Measurements from ENCODE around the gene RINL.
"Not testable (repeated sequence)": the region's sequence is repeated elsewhere in the genome, so short reads cannot be mapped to it uniquely, and the experiment has no call there.

Gene RINL

GRCh38 chr19:38879400-38879751 is 1.3 kb upstream of the RINL start:
- in situ Hi-C loops (cut with HindIII; ENCODE audit: low sequenced_read_pairs): no loop called here

- in situ Hi-C loops (cut with HindIII; ENCODE audit: low sequenced_read_pairs): no loop called here
Observed at GRCh38 chr19:38878575-38879399, 712 bp upstream of the RINL start.

- in situ Hi-C loops (cut with HindIII; ENCODE audit: low sequenced_read_pairs): no loop called here
Observed at GRCh38 chr19:38875656-38876395, 2.2 kb downstream of the RINL start.

- in situ Hi-C loops (cut with HindIII; ENCODE audit: low sequenced_read_pairs): not testable (repeated sequence)
Observed at GRCh38 chr19:38873400-38873799, 4.7 kb downstream of the RINL start.

- in situ Hi-C loops (cut with HindIII; ENCODE audit: low sequenced_read_pairs): no loop called here
Observed at GRCh38 chr19:38870612-38871011, 7.5 kb downstream of the RINL start.

- in situ Hi-C loops (cut with HindIII; ENCODE audit: low sequenced_read_pairs): no loop called here
Observed at GRCh38 chr19:38869836-38870607, 8.1 kb downstream of the RINL start.

- in situ Hi-C loops (cut with HindIII; ENCODE audit: low sequenced_read_pairs): no loop called here
Observed at GRCh38 chr19:38869160-38869835, 8.8 kb downstream of the RINL start.

GRCh38 chr19:38868551-38868950 is 9.5 kb downstream of the RINL start:
- in situ Hi-C loops (cut with HindIII; ENCODE audit: low sequenced_read_pairs): no loop called here

- in situ Hi-C loops (cut with HindIII; ENCODE audit: low sequenced_read_pairs): no loop called here
Observed at GRCh38 chr19:38867171-38867780, 10.8 kb downstream of the RINL start.

GRCh38 chr19:38862321-38863059 is 15.6 kb downstream of the RINL start:
- in situ Hi-C loops (cut with HindIII; ENCODE audit: low sequenced_read_pairs): no loop called here

GRCh38 chr19:38861368-38861767 is 16.7 kb downstream of the RINL start:
- in situ Hi-C loops (cut with HindIII; ENCODE audit: low sequenced_read_pairs): no loop called here

GRCh38 chr19:38859631-38860204 is 18.4 kb downstream of the RINL start:
- in situ Hi-C loops (cut with HindIII; ENCODE audit: low sequenced_read_pairs): not testable (repeated sequence)

- in situ Hi-C loops (cut with HindIII; ENCODE audit: low sequenced_read_pairs): no loop called here
Observed at GRCh38 chr19:38856813-38857212, 21.3 kb downstream of the RINL start.

- in situ Hi-C loops (cut with HindIII; ENCODE audit: low sequenced_read_pairs): not testable (repeated sequence)
Observed at GRCh38 chr19:38855751-38856150, 22.3 kb downstream of the RINL start.

- in situ Hi-C loops (cut with HindIII; ENCODE audit: low sequenced_read_pairs): not testable (repeated sequence)
Observed at GRCh38 chr19:38854961-38855360, 23.1 kb downstream of the RINL start.

- in situ Hi-C loops (cut with HindIII; ENCODE audit: low sequenced_read_pairs): no loop called here
Observed at GRCh38 chr19:38853214-38853613, 24.9 kb downstream of the RINL start.

GRCh38 chr19:38852231-38853044 is 25.6 kb downstream of the RINL start:
- in situ Hi-C loops (cut with HindIII; ENCODE audit: low sequenced_read_pairs): no loop called here

GRCh38 chr19:38851622-38852230 is 26.3 kb downstream of the RINL start:
- in situ Hi-C loops (cut with HindIII; ENCODE audit: low sequenced_read_pairs): no loop called here
